ENCODE measurements around the gene MICAL2. TPM values are rescaled to one million over a fixed set of nuclear protein-coding genes. Genes with fewer than 3 reads are reported as not detected.

Gene MICAL2
- total RNA-seq, 1 experiment from 2014 or later: 247 TPM

DNA sequence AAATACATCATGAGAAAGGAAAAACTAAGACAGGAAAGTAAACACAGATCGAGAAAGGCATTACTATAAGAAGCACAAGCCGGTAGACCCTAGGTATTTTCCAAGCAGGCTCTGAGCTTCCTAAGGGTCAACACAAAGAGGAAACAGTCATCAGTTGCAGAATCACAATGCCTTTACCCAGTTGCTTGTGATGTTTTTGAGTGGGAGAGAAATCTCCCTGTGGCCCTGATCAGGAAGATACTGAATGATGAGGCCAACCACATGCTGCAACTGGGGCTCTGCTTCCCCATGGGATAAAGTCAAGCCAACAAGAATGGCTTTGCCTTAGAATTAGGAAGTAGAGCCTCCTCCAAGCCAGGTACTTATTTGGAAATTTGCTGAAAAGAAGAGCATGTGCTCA, 132.6 kb downstream of the MICAL2 start:
- BruUV-seq (replicated peaks): no TSS peak
- Mint-ChIP-seq H3K9me3 (ENCODE audit: unreplicated experiment) (no peaks in the 10 kb centered on the region), H3K36me3 (ENCODE audit: insufficient read depth, unreplicated experiment) (peaks cover 89% of the 10 kb centered on the region), H3K4me3 (ENCODE audit: unreplicated experiment) (no peak overlapping the region), H3K27ac (ENCODE audit: unreplicated experiment) (peak overlapping the region; percentile 88), H3K4me1 (ENCODE audit: low read depth, unreplicated experiment) (peaks cover 32% of the 10 kb centered on the region), H3K27me3 (ENCODE audit: insufficient read depth, unreplicated experiment) (no peaks in the 10 kb centered on the region)
- H3K9me3 ChIP-seq: no peaks in the 10 kb centered on the region
- no peak overlapping the region for H3K4me3 ChIP-seq (ENCODE audit: low read depth, low read length)
- intact Hi-C loops (cut with micrococcal nuclease; ENCODE audit: unreplicated experiment): no loop called here
- H3K36me3 ChIP-seq (ENCODE audit: control insufficient read depth, insufficient read depth, low read length): 0 out of 2 replicates have a peak, but pooled peaks cover 2% of the 10 kb centered on the region
- TF ChIP-seq, protein P1, sequence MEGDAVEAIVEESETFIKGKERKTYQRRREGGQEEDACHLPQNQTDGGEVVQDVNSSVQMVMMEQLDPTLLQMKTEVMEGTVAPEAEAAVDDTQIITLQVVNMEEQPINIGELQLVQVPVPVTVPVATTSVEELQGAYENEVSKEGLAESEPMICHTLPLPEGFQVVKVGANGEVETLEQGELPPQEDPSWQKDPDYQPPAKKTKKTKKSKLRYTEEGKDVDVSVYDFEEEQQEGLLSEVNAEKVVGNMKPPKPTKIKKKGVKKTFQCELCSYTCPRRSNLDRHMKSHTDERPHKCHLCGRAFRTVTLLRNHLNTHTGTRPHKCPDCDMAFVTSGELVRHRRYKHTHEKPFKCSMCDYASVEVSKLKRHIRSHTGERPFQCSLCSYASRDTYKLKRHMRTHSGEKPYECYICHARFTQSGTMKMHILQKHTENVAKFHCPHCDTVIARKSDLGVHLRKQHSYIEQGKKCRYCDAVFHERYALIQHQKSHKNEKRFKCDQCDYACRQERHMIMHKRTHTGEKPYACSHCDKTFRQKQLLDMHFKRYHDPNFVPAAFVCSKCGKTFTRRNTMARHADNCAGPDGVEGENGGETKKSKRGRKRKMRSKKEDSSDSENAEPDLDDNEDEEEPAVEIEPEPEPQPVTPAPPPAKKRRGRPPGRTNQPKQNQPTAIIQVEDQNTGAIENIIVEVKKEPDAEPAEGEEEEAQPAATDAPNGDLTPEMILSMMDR (IDR thresholded peaks at IDR 0.05; ENCODE audit: insufficient read depth in 1 of 2, low read depth in 1 of 2, low read length in 1 of 2, severe bottlenecking in 1 of 2, unreplicated experiment in 1 of 2): no peak
- no peaks in the 10 kb centered on the region for H3K27me3 ChIP-seq (replicated peaks; ENCODE audit: control insufficient read depth, insufficient read depth, low read length)
- peaks cover 45% of the 10 kb centered on the region for H3K4me1 ChIP-seq
- no peak for DNase-seq
- ChIA-PET POLR2A (no interaction called here), CTCF (no interaction called here)

DNA sequence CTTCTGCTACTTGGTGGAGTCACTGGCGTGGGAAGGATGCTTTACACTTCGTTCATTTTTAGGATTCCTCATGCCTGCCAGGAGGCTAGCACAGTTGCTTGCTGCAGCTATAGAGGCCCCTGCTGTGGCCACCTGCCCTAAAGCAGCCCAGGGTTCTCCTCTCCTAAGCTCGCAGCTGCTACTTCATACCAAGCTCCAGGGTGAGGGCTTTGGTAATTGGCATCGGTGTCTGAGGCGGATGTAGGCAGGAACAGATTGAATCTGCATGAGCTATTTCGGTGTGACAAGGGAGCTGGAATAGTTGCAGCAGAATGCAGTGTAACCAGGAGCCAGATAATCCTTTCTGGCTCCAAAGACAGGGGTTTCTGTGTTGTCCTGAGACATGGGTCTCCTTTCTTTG, 133.1 kb downstream of the MICAL2 start:
- intact Hi-C loops (cut with micrococcal nuclease; ENCODE audit: unreplicated experiment): no loop called here
- Mint-ChIP-seq H3K9me3 (ENCODE audit: unreplicated experiment) (no peaks in the 10 kb centered on the region), H3K4me1 (ENCODE audit: low read depth, unreplicated experiment) (peaks cover 37% of the 10 kb centered on the region), H3K27ac (ENCODE audit: unreplicated experiment) (peak overlapping the region; percentile 88), H3K27me3 (ENCODE audit: insufficient read depth, unreplicated experiment) (no peaks in the 10 kb centered on the region), H3K36me3 (ENCODE audit: insufficient read depth, unreplicated experiment) (peaks cover 89% of the 10 kb centered on the region), H3K4me3 (ENCODE audit: unreplicated experiment) (no peak overlapping the region)
- no peak overlapping the region for H3K4me3 ChIP-seq (ENCODE audit: low read depth, low read length)
- no TSS peak for BruUV-seq (replicated peaks)
- 0 out of 2 replicates have a peak, but pooled peaks cover 2% of the 10 kb centered on the region for H3K36me3 ChIP-seq (ENCODE audit: control insufficient read depth, insufficient read depth, low read length)
- CTCF ChIA-PET: no interaction called here
- peaks cover 48% of the 10 kb centered on the region for H3K4me1 ChIP-seq
- POLR2A ChIA-PET: no interaction called here
- no peaks in the 10 kb centered on the region for H3K27me3 ChIP-seq (replicated peaks; ENCODE audit: control insufficient read depth, insufficient read depth, low read length)
- TF ChIP-seq, protein P1 (IDR thresholded peaks at IDR 0.05; ENCODE audit: insufficient read depth in 1 of 2, low read depth in 1 of 2, low read length in 1 of 2, severe bottlenecking in 1 of 2, unreplicated experiment in 1 of 2): no peak
- DNase-seq: no peak
- H3K9me3 ChIP-seq: no peaks in the 10 kb centered on the region

DNA sequence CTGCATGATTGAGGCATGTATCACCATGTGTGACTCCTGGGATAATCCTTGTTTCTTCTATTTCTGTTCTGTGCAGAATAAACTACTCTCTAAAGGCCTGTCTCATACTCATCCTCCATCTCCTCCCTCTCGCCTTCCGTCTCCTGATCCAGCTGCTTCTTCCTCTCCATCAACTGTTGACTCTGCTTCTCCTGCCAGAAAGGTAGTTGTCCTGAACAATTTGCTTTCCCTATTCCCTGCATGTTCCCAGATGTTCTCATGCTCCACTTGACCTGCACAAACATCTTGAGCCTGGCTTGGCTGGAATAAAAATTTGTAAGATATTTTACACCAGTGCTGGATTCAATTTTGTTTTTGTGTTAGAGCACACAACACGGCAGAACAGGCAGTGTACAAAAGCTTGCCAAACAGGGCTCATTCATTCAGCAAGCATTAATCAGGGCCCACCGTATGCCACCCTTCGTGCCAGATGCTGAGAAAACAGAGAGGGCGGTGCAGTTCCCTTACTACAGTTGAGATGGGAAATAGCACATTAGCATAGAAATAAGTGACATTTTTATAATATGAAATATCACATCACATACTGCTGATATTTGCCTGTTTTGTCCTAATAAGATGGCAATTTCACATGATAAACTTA, 133.6 kb downstream of the MICAL2 start:
- intact Hi-C loops (cut with micrococcal nuclease; ENCODE audit: unreplicated experiment): no loop called here
- DNase-seq: no peak
- Mint-ChIP-seq H3K27me3 (ENCODE audit: insufficient read depth, unreplicated experiment) (no peaks in the 10 kb centered on the region), H3K27ac (ENCODE audit: unreplicated experiment) (peak overlapping the region; percentile 0), H3K4me1 (ENCODE audit: low read depth, unreplicated experiment) (peaks cover 41% of the 10 kb centered on the region), H3K4me3 (ENCODE audit: unreplicated experiment) (no peak overlapping the region), H3K9me3 (ENCODE audit: unreplicated experiment) (no peaks in the 10 kb centered on the region), H3K36me3 (ENCODE audit: insufficient read depth, unreplicated experiment) (peaks cover 89% of the 10 kb centered on the region)
- no TSS peak for BruUV-seq (replicated peaks)
- Histone ChIP-seq H3K9me3 (no peaks in the 10 kb centered on the region), H3K27me3 (replicated peaks; ENCODE audit: control insufficient read depth, insufficient read depth, low read length) (no peaks in the 10 kb centered on the region), H3K4me3 (ENCODE audit: low read depth, low read length) (no peak overlapping the region), H3K4me1 (peaks cover 53% of the 10 kb centered on the region), H3K36me3 (ENCODE audit: control insufficient read depth, insufficient read depth, low read length) (0 out of 2 replicates have a peak, but pooled peaks cover 2% of the 10 kb centered on the region)
- TF ChIP-seq, protein P1 (IDR thresholded peaks at IDR 0.05; ENCODE audit: insufficient read depth in 1 of 2, low read depth in 1 of 2, low read length in 1 of 2, severe bottlenecking in 1 of 2, unreplicated experiment in 1 of 2): no peak
- POLR2A ChIA-PET: no interaction called here
- CTCF ChIA-PET: no interaction called here

Measured in Caco-2 (cell line).